IPS-15b (cell line): ENCODE measurements around the gene ALPL.
"Not testable (repeated sequence)": the region's sequence is repeated elsewhere in the genome, so short reads cannot be mapped to it uniquely, and the experiment has no call there.

Experiments used
- H3K27me3 ChIP-seq: one replicate; pipeline ENCODE4 v1.6.1; 2013; ENCODE audit warnings: low read length; ENCODE audit not compliant: control insufficient read depth, insufficient read depth
- H3K36me3 ChIP-seq: one replicate; pipeline ENCODE4 v1.6.1; 2013; ENCODE audit warnings: low read length; ENCODE audit not compliant: control insufficient read depth, insufficient read depth
- H3K4me1 ChIP-seq: one replicate; pipeline ENCODE4 v1.6.1; 2013; ENCODE audit warnings: mild to moderate bottlenecking, low read length; ENCODE audit not compliant: control insufficient read depth, insufficient read depth
- H3K4me3 ChIP-seq: one replicate; pipeline ENCODE4 v1.5.1; 2013; ENCODE audit warnings: low read depth, low read length
- H3K9ac ChIP-seq: one replicate; pipeline ENCODE4 v1.6.1; 2013; ENCODE audit warnings: low read depth, mild to moderate bottlenecking, low read length
- H3K9me3 ChIP-seq: one replicate; pipeline ENCODE4 v1.6.1; 2013; ENCODE audit warnings: mild to moderate bottlenecking, low read length; ENCODE audit not compliant: control insufficient read depth, insufficient read depth

ALPL gene

DNA sequence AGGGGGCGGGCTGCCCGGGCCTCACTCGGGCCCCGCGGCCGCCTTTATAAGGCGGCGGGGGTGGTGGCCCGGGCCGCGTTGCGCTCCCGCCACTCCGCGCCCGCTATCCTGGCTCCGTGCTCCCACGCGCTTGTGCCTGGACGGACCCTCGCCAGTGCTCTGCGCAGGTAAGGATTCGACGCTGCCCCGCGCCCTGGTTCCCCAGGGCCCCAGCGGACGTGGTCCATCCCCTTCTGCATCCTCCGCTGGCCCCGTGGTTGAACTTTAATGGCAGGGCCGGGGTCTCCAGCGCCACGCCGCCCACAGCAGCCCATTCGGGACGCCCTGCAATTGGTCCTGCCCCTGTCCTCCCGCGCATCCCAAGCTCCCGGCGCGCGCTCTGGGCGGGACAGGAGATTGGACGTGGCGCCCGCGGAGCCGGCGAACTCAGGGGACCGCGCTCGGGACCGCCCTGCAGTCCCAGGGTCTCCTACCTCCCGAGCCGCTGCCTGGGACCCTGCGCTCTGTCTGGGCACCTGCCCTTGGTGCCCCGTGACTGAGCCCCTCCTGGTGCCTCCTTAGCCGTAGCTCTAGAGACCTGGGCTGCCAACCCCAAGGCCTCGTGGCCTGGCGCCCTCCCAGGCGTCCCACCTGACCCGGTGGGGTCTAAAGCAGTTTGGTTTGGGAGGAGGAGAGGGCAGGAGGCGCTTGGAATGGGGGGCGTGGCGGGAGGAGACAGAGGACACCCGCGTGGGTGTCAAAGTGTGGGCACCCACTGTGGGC, at the start of gene ALPL:
TSS of gene ALPL (plus strand) at position 73 of the 762 bp plus-strand sequence. CDS start 44,659 bp downstream, outside the sequence.
- H3K4me3 ChIP-seq, result peak within 1 kb of the TSS; percentile 88
- peaks cover 22% of the 10 kb centered on the region for H3K4me1 ChIP-seq
- H3K9me3 ChIP-seq, result no peaks in the 10 kb centered on the region
- H3K27me3 ChIP-seq, result peaks cover 8% of the 10 kb centered on the region
- H3K36me3 ChIP-seq, result peaks cover 5% of the 10 kb centered on the region
- peak within 1 kb of the TSS; percentile 90 for H3K9ac ChIP-seq

DNA sequence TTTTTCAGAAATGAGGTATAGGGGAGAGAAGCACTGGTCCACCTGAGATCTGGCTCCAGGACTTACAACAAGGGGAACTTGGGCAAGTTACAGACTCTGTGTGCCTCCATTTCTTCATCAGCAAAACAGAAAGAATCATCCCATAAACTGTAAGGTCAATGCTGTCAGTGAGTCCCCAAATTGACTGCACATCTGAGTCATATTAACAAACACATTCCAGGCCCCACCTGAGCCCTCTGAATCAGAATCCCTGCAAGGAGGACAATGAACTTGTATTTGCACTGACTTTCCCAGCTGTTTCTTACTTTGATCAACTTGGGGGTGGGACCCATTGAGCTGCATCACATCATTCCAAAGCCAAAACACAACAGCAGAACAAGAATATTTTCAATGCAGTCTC, 44.1 kb upstream of the ALPL start:
- not testable (repeated sequence) for H3K9ac ChIP-seq, H3K27me3 ChIP-seq, H3K36me3 ChIP-seq, H3K9me3 ChIP-seq, H3K4me1 ChIP-seq, H3K4me3 ChIP-seq

DNA sequence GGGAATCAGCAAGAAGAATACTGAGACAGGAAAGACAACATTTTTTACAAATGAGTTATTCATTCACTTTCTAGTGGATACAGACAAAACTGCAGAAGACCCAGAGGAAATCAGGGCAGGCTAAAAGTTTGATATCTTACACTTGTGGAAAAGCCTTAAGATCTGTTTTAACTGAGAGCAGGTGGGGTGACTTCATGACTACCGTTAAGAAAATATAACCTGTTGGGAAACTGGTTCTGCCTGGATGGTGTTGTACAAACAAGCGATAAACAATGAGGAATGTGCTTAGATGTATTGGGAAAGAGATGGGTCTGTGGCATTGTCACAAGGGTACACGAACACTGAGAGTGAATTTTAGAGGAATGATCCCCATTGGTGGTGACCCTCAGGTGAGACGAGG, 41.3 kb upstream of the ALPL start:
- H3K36me3 ChIP-seq, H3K4me3 ChIP-seq, H3K9me3 ChIP-seq, H3K27me3 ChIP-seq, H3K4me1 ChIP-seq, H3K9ac ChIP-seq: not testable (repeated sequence)

DNA sequence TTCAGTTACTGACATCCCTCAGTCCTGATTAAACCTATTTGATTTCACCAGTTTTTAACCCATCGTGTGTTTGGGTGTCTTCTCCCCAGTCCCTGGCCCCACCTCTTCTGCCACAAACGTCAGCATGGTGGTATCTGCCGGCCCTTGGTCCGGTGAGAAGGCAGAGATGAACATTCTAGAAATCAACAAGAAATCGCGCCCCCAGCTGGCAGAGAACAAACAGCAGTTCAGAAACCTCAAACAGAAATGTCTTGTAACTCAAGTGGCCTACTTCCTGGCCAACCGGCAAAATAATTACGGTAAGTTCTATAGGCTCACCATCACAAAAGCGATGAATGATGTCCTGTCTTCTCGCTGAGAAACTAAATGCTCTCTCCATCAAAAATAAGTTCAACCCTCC, 40.6 kb upstream of the ALPL start:
- Histone ChIP-seq H3K4me3 (no peak overlapping the region), H3K9ac (no peak overlapping the region), H3K9me3 (no peaks in the 10 kb centered on the region), H3K36me3 (peaks cover 2% of the 10 kb centered on the region), H3K27me3 (no peaks in the 10 kb centered on the region), H3K4me1 (no peaks in the 10 kb centered on the region)

DNA sequence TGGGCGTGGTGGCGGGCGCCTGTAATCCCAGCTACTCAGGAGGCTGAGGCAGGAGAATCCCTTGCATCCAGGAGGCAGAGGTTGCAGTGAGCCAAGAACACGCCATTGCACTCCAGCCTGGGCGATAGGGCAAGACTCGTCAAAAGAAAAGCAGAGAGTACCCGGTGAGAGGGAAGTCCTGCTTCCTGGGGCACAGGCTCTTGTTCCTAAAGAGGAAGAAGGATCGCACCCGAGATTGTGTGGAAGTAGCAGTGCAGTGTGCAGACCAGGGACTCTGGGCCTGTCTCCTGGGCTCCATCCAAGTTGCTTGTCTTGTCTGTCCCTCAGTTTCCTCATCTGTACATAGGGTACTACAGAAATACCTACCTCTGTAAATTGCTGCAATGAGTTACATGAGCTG, 39.6 kb upstream of the ALPL start:
- no peaks in the 10 kb centered on the region for H3K4me1 ChIP-seq
- H3K36me3 ChIP-seq, result peaks cover 2% of the 10 kb centered on the region
- H3K27me3 ChIP-seq, result no peaks in the 10 kb centered on the region
- no peaks in the 10 kb centered on the region for H3K9me3 ChIP-seq
- H3K4me3 ChIP-seq, result no peak overlapping the region
- no peak overlapping the region for H3K9ac ChIP-seq

DNA sequence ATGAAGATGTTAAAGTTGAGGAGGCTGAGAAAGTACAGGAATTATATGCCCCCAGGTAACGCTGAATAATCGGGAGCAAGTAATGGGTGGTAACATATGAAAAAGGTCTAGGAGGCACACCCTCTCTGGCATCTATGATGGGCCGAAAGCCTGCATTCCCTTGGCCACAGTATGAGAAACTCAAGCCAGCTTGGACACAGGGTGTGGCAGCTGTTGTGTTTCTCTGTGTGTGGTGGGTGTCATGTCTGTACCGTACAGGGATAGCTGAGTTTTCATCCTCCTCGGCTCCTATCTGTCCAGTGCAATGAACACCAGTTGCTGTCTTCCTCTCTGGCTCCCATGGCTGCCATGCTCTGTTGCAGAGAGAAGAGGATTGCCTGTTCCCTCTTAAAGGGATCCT, 36.4 kb upstream of the ALPL start:
- peaks cover 2% of the 10 kb centered on the region for H3K36me3 ChIP-seq
- H3K4me1 ChIP-seq, result no peaks in the 10 kb centered on the region
- no peak overlapping the region for H3K9ac ChIP-seq
- H3K27me3 ChIP-seq, result no peaks in the 10 kb centered on the region
- H3K4me3 ChIP-seq, result no peak overlapping the region
- H3K9me3 ChIP-seq, result no peaks in the 10 kb centered on the region

DNA sequence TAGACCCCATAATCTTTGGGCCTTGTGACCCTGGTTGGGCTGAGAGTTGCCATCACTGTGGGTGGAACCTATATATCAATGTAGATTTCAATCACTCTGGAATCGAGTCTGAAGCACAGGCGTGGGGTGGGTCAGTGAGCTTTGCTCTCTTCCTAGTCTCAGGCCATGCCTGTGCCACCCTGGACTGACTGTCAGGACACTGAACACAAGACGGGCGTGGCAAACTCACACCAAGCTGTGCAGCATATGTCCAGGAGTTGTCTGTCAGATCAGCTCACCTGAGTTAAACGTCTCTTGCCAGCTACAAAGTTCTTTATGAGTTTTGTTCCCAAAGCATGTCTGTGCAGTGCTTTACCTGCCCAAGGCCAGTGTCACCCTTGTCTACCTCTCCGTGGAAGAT, 30.9 kb upstream of the ALPL start:
- Histone ChIP-seq H3K9ac (no peak overlapping the region), H3K4me1 (no peaks in the 10 kb centered on the region), H3K4me3 (no peak overlapping the region), H3K27me3 (no peaks in the 10 kb centered on the region), H3K36me3 (peaks cover 2% of the 10 kb centered on the region), H3K9me3 (no peaks in the 10 kb centered on the region)

DNA sequence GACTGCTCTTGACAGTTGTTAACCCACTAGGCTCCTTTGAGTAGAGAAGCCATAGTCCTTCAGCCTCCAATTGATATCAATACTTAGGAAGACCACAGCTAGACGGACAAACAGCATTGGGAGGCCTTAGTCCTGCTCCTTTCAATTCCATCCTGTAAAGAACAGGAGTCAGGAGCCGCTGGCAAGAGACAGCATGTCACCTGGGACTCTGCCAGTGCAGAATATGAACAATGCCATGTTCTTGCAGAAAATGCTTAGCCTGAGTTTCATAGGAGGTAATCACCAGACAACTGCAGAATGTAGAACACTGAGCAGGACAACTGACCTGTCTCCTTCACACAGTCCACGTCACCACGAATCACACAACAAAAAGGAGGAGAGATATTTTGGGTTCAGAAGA, 25.3 kb upstream of the ALPL start:
- H3K4me1 ChIP-seq, H3K4me3 ChIP-seq, H3K9me3 ChIP-seq, H3K36me3 ChIP-seq, H3K27me3 ChIP-seq, H3K9ac ChIP-seq: not testable (repeated sequence)

DNA sequence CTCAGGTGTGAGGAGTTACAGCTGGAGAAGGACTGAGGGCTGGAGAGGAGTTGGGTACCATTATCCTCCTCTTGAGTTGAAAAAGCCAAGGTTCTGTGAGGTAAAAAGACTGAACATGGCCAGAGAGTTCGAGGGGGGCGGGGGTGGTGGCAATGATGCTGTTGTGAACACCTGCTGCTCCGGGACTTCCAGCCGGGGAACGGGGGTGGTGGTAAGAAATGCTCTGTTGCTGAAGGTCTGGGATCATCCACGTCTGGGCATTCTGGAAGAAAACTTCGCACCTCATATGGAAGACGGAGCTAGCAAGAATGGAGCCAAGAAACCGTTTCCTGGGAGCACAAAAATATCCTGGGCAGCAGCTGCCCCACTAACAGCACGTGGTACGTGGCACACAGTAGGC, 20.1 kb upstream of the ALPL start:
- Histone ChIP-seq H3K4me1 (peaks cover 2% of the 10 kb centered on the region), H3K9me3 (peaks cover 5% of the 10 kb centered on the region), H3K27me3 (no peaks in the 10 kb centered on the region), H3K36me3 (no peaks in the 10 kb centered on the region), H3K9ac (no peak overlapping the region), H3K4me3 (no peak overlapping the region)

DNA sequence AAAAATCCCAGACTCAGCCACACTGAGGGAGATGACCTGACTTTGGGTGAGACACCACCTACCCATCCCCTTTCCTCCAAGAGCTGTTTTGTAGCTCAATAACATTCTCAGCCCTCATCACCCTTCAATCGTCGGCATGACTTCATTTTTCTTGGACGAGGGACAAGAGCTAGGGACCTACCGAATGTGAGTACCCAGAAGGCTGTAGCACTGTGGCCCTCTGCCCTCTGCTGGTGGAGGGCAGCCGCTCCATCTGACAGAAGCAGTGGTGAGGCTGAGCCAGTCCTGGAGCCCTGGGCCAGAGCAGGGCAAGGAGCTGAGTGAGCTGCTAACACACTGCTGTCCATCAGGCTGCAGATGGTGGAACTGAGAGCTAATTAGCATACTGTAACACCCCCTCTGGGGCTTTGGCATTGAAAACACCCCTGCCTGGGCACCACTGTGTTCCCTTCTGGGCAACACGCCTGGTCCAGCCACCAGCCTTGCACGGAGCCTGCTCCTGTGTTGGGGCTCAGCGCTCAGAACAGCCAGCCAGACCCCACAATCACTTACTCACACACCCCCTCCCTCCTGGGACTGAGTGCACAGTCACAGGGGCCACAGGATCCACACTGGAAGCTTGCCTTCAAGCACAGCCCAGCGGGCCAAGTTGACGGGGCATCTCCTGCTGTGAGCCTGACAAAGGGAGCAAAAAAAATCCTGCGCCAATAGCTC, 18.3 kb upstream of the ALPL start:
- Histone ChIP-seq H3K4me1 (peaks cover 2% of the 10 kb centered on the region), H3K9ac (no peak overlapping the region), H3K36me3 (no peaks in the 10 kb centered on the region), H3K9me3 (peaks cover 5% of the 10 kb centered on the region), H3K4me3 (no peak overlapping the region), H3K27me3 (no peaks in the 10 kb centered on the region)

DNA sequence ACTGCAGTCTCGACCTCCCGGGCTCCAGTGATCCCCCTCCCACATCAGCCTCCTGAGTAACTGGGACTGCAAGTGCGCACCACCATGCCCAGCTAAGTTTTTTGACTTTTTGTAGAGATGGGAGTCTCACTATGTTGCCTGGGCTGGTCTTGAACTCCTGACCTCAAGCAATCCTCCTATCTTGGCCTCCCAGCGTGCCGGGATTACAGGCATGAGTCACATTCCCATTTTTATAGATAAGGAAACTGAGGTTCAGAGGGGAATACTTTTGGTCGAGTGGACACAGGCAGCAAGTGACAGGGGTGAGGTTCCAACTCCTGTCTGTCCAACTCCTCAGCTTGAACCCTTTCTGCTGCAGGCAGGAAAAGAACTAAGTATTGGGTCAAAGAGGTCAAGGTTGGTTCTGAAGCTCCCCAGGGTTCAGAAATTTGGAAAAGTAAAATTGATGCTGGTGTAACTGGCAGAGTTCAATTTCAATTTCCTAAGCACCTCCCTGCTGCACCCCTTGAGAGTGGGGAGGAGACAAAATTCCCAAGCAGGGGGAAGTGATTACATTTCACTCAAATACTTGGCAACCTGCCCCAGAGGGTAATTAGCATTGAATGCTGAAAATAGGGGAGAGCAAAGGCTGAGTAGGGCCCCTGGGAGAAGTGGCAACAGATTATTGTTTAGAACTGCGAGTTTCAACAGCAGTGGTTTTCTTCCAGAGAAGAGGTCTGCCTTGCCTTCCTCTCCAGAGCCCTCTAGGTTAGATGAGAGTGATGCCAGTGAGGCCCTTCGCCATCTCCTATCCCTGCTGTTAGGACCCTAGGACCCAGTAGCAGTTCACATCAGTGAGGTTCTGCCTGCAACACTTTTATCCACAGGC, 17.5 kb upstream of the ALPL start:
- H3K27me3 ChIP-seq, result no peaks in the 10 kb centered on the region
- no peak overlapping the region for H3K9ac ChIP-seq
- H3K4me1 ChIP-seq, result peaks cover 2% of the 10 kb centered on the region
- H3K36me3 ChIP-seq, result no peaks in the 10 kb centered on the region
- H3K4me3 ChIP-seq, result no peak overlapping the region
- H3K9me3 ChIP-seq, result peaks cover 5% of the 10 kb centered on the region

DNA sequence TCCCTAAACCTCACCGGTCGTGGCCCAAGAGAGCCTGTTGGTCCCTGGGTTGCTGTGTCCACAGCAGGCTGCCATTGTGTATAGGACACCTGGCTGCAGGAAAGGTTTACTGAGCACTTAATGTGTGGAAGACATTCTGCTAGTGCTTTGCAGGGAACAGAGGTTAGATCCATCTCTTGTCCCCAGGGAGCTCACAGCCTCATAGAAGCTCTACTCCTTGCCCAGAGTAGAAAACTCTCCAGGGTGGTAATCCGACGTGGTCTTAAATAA, 16.9 kb upstream of the ALPL start:
- Histone ChIP-seq H3K36me3 (no peaks in the 10 kb centered on the region), H3K9me3 (peaks cover 5% of the 10 kb centered on the region), H3K27me3 (no peaks in the 10 kb centered on the region), H3K9ac (no peak overlapping the region), H3K4me1 (peaks cover 2% of the 10 kb centered on the region), H3K4me3 (no peak overlapping the region)
